ENCODE results near the gene GIPC3. TPM values are rescaled to one million over a fixed set of nuclear protein-coding genes. Genes with fewer than 3 reads are reported as not detected.
"Not testable (repeated sequence)": the region's sequence is repeated elsewhere in the genome, so short reads cannot be mapped to it uniquely, and the experiment has no call there.

The GIPC3 gene
- total RNA-seq, 1 donor from 2014 or later: 2.2 TPM

GRCh38 chr19:3556423-3556977 is 28.8 kb upstream of the GIPC3 start:
- Mint-ChIP-seq H3K9me3 (ENCODE audit: low read depth) (no peaks in the 10 kb centered on the region), H3K27me3 (ENCODE audit: low read depth) (no peaks in the 10 kb centered on the region), H3K27ac (ENCODE audit: unreplicated experiment) (peak overlapping the region; percentile 79), H3K36me3 (ENCODE audit: low read depth) (no peaks in the 10 kb centered on the region), H3K4me3 (ENCODE audit: unreplicated experiment) (peak overlapping the region; percentile 88), H3K4me1 (ENCODE audit: low read depth) (peaks cover 34% of the 10 kb centered on the region)
- no peak for TF ChIP-seq CTCF (IDR thresholded peaks at IDR 0.05)
- no peak for DNase-seq (ENCODE audit: low spot score)

- Mint-ChIP-seq H3K27ac (ENCODE audit: unreplicated experiment) (peak overlapping the region; percentile 79), H3K4me1 (ENCODE audit: low read depth) (peaks cover 34% of the 10 kb centered on the region), H3K9me3 (ENCODE audit: low read depth) (no peaks in the 10 kb centered on the region), H3K36me3 (ENCODE audit: low read depth) (no peaks in the 10 kb centered on the region), H3K4me3 (ENCODE audit: unreplicated experiment) (peak overlapping the region; percentile 88), H3K27me3 (ENCODE audit: low read depth) (no peaks in the 10 kb centered on the region)
- DNase-seq (ENCODE audit: low spot score): no peak
- peak; percentile 49 for TF ChIP-seq CTCF (IDR thresholded peaks at IDR 0.05)
Observed at GRCh38 chr19:3556978-3557460, 28.3 kb upstream of the GIPC3 start.

DNA sequence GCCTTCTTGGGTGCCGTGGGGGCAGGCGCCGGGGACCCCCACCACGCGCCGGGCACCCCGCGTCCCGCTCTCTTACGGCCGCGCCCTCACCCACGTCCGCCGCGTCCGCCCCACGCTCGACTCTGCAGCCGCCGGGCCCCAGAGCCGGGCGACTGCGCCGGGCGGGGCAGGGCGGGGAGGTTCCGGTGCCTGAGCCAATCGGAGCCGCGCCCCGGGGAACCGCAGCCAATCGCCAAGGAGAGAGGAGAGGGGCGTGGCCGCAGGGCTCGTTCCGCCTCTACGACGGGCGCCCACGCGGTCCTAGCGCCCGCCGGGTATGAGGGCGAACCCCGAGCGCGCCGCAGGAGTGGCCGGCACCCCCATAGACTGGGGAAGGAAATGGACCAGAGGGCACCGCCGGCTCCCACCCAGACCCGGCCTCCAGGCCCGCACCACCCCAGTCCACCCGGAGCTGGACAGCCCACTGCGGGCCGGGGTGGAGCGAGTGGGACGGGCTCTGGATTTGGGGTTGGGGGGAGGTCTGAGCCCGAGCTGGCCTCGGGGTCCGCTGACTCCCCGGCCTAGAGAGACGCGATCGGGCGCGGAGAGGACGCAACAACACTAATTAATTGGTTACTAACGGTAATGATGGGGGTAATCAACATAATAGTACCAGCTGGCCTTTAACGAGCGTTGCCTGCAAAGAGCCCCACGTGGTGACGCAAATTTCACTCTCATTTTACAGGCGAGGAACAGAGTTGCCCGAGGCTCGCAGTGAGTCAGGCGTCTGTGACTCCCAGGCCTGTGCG is 27.6 kb upstream of the GIPC3 start, which contains the start of gene MFSD12:
MFSD12 (minus strand) TSS at position 126 of the 788 bp plus-strand sequence. CDS start 183 bp downstream, outside the sequence.
- no peak for TF ChIP-seq CTCF (IDR thresholded peaks at IDR 0.05)
- DNase-seq (ENCODE audit: low spot score): peak; percentile 98
- Mint-ChIP-seq H3K4me1 (ENCODE audit: low read depth) (peaks cover 34% of the 10 kb centered on the region), H3K27me3 (ENCODE audit: low read depth) (no peaks in the 10 kb centered on the region), H3K36me3 (ENCODE audit: low read depth) (no peaks in the 10 kb centered on the region), H3K4me3 (ENCODE audit: unreplicated experiment) (peak within 1 kb of the TSS; percentile 88), H3K27ac (ENCODE audit: unreplicated experiment) (peak within 1 kb of the TSS; percentile 97), H3K9me3 (ENCODE audit: low read depth) (no peaks in the 10 kb centered on the region)

- Mint-ChIP-seq H3K9me3 (ENCODE audit: low read depth) (no peaks in the 10 kb centered on the region), H3K4me1 (ENCODE audit: low read depth) (peaks cover 5% of the 10 kb centered on the region), H3K27me3 (ENCODE audit: low read depth) (no peaks in the 10 kb centered on the region), H3K36me3 (ENCODE audit: low read depth) (no peaks in the 10 kb centered on the region), H3K27ac (ENCODE audit: unreplicated experiment) (no peak overlapping the region), H3K4me3 (ENCODE audit: unreplicated experiment) (no peak overlapping the region)
- DNase-seq (ENCODE audit: low spot score): no peak
- TF ChIP-seq CTCF (IDR thresholded peaks at IDR 0.05): no peak
Observed at GRCh38 chr19:3563709-3564524, 21.4 kb upstream of the GIPC3 start.

GRCh38 chr19:3565139-3565538 is 20.1 kb upstream of the GIPC3 start:
- H3K4me3 Mint-ChIP-seq (ENCODE audit: unreplicated experiment): peak overlapping the region; percentile 6
- no peak for DNase-seq (ENCODE audit: low spot score)
- TF ChIP-seq CTCF (IDR thresholded peaks at IDR 0.05): no peak
- H3K27me3 Mint-ChIP-seq (ENCODE audit: low read depth): no peaks in the 10 kb centered on the region
- peaks cover 5% of the 10 kb centered on the region for H3K4me1 Mint-ChIP-seq (ENCODE audit: low read depth)
- H3K27ac Mint-ChIP-seq (ENCODE audit: unreplicated experiment): peak overlapping the region; percentile 86
- H3K9me3 Mint-ChIP-seq (ENCODE audit: low read depth): no peaks in the 10 kb centered on the region
- no peaks in the 10 kb centered on the region for H3K36me3 Mint-ChIP-seq (ENCODE audit: low read depth)

- H3K4me3 Mint-ChIP-seq (ENCODE audit: unreplicated experiment); H3K27me3 Mint-ChIP-seq (ENCODE audit: low read depth); H3K27ac Mint-ChIP-seq (ENCODE audit: unreplicated experiment); DNase-seq (ENCODE audit: low spot score); H3K36me3 Mint-ChIP-seq (ENCODE audit: low read depth); H3K9me3 Mint-ChIP-seq (ENCODE audit: low read depth): not testable (repeated sequence)
- peaks cover 14% of the 10 kb centered on the region for H3K4me1 Mint-ChIP-seq (ENCODE audit: low read depth)
Observed at GRCh38 chr19:3570042-3570441, 15.2 kb upstream of the GIPC3 start.

Measured in chondrocyte (in vitro differentiated cells).